ENCODE data around the gene ATP6V1C2. TPM values are rescaled to one million over a fixed set of nuclear protein-coding genes. Genes with fewer than 3 reads are reported as not detected.
"Not testable (repeated sequence)": the region's sequence is repeated elsewhere in the genome, so short reads cannot be mapped to it uniquely, and the experiment has no call there.

Gene ATP6V1C2
- polyA plus RNA-seq, 3 donors = 0.03 TPM; not detected in 2

DNA sequence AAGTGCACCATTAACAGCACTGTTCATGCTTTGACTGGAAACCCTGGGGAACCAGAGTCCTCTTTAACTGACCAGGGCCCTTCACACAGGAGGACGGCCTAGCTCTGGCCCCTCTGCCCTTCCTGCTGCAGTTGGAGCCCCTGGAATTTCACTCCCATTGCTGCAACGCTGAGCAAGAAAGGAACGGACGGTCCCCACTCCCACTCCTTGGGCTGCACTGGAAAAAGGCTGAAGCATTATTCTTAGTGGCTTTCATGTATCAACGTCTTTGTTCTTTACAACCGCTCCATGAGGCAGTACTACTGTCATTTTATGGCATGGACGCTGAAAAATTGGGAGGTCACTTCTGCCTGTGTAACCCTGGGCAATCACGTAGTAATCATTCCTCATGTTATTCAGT lies 81.2 kb downstream of the ATP6V1C2 start:
- H3K4me3 Mint-ChIP-seq = no peak overlapping the region
- no peaks in the 10 kb centered on the region for H3K27me3 Mint-ChIP-seq (ENCODE audit: low read depth in 3 of 3)
- Histone ChIP-seq H3K27me3 (ENCODE audit: control insufficient read depth in 2 of 2, insufficient read depth in 2 of 2, low read length in 2 of 2) (no peaks in the 10 kb centered on the region), H3K27ac (ENCODE audit: low read depth in 1 of 2, low read length in 2 of 2) (peak overlapping the region in 1 of 2 donors; percentile 59), H3K9me3 (replicated peaks in 1 of 2; ENCODE audit: control insufficient read depth in 1 of 2, insufficient read depth in 1 of 2, low read length in 2 of 2) (no peaks in the 10 kb centered on the region), H3K4me1 (ENCODE audit: control insufficient read depth in 1 of 2, insufficient read depth in 2 of 2, low read length in 2 of 2) (no peaks in the 10 kb centered on the region), H3K4me2 (replicated peaks; ENCODE audit: extremely low read depth, low read length, poor library complexity, severe bottlenecking) (no peak overlapping the region), H3K79me2 (ENCODE audit: insufficient read depth, low read length) (peaks cover 84% of the 10 kb centered on the region), H3K4me3 (replicated peaks in 1 of 3; ENCODE audit: low read depth in 2 of 3, low read length in 3 of 3) (no peak overlapping the region), H2AFZ (ENCODE audit: insufficient read depth, low read depth, low read length, poor library complexity, severe bottlenecking) (no peak overlapping the region), H3K9ac (ENCODE audit: insufficient read depth, low read length, poor library complexity, severe bottlenecking) (no peak overlapping the region), H4K20me1 (ENCODE audit: insufficient read depth, low read length) (peaks cover 81% of the 10 kb centered on the region), H3K36me3 (replicated peaks in 1 of 2; ENCODE audit: control insufficient read depth in 1 of 2, insufficient read depth in 2 of 2, low read length in 2 of 2) (peaks cover 18 to 53% of the 10 kb centered on the region in 2 donors)
- H3K4me1 Mint-ChIP-seq = peaks cover 6% of the 10 kb centered on the region
- H3K36me3 Mint-ChIP-seq = peaks cover 31 to 47% of the 10 kb centered on the region in 2 donors
- DNase-seq = no peak
- intact Hi-C loops (cut with micrococcal nuclease) = no loop called here
- TF ChIP-seq, protein P1, sequence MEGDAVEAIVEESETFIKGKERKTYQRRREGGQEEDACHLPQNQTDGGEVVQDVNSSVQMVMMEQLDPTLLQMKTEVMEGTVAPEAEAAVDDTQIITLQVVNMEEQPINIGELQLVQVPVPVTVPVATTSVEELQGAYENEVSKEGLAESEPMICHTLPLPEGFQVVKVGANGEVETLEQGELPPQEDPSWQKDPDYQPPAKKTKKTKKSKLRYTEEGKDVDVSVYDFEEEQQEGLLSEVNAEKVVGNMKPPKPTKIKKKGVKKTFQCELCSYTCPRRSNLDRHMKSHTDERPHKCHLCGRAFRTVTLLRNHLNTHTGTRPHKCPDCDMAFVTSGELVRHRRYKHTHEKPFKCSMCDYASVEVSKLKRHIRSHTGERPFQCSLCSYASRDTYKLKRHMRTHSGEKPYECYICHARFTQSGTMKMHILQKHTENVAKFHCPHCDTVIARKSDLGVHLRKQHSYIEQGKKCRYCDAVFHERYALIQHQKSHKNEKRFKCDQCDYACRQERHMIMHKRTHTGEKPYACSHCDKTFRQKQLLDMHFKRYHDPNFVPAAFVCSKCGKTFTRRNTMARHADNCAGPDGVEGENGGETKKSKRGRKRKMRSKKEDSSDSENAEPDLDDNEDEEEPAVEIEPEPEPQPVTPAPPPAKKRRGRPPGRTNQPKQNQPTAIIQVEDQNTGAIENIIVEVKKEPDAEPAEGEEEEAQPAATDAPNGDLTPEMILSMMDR (IDR thresholded peaks at IDR 0.05) = no peak
- no peaks in the 10 kb centered on the region for H3K9me3 Mint-ChIP-seq
- 95% methylated on average over 3 of the region's 8 CpGs for WGBS (ENCODE audit: insufficient coverage)
- H3K27ac Mint-ChIP-seq = peak overlapping the region in 1 of 7 donors; percentile 22

DNA sequence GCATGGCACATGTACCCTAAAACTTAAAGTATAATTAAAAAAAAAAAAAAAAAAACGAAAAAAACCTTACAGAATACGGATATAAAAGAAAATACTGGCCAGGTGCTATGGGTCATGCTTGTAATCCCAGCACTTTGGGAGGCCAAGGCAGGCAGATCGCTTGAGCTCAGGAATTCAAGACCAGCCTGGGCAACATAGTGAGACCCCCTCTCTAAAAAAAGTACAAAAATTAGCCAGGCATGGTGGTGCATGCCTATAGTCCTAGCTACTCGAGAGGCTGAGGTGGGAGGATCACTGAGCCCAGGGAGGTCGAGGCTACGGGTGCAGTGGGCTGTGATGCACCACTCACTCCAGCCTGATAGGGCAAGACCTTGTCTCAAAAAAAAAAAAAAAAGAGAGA lies 84.6 kb downstream of the ATP6V1C2 start:
- H3K4me3 Mint-ChIP-seq; H3K9me3 ChIP-seq (replicated peaks in 1 of 2; ENCODE audit: control insufficient read depth in 1 of 2, insufficient read depth in 1 of 2, low read length in 2 of 2); H3K9ac ChIP-seq (ENCODE audit: insufficient read depth, low read length, poor library complexity, severe bottlenecking); H3K27ac Mint-ChIP-seq; H3K4me3 ChIP-seq (replicated peaks in 1 of 3; ENCODE audit: low read depth in 2 of 3, low read length in 3 of 3); H3K27me3 ChIP-seq (ENCODE audit: control insufficient read depth in 2 of 2, insufficient read depth in 2 of 2, low read length in 2 of 2); H3K4me2 ChIP-seq (replicated peaks; ENCODE audit: extremely low read depth, low read length, poor library complexity, severe bottlenecking); H3K27me3 Mint-ChIP-seq (ENCODE audit: low read depth in 3 of 3); DNase-seq; H3K27ac ChIP-seq (ENCODE audit: low read depth in 1 of 2, low read length in 2 of 2); H2AFZ ChIP-seq (ENCODE audit: insufficient read depth, low read depth, low read length, poor library complexity, severe bottlenecking); intact Hi-C loops (cut with micrococcal nuclease); H3K9me3 Mint-ChIP-seq: not testable (repeated sequence)
- peaks cover 82% of the 10 kb centered on the region for H4K20me1 ChIP-seq (ENCODE audit: insufficient read depth, low read length)
- peaks cover 87% of the 10 kb centered on the region for H3K79me2 ChIP-seq (ENCODE audit: insufficient read depth, low read length)
- peaks cover 10 to 12% of the 10 kb centered on the region in 2 donors for H3K4me1 ChIP-seq (ENCODE audit: control insufficient read depth in 1 of 2, insufficient read depth in 2 of 2, low read length in 2 of 2)
- peaks cover 15 to 34% of the 10 kb centered on the region in 2 donors for H3K36me3 Mint-ChIP-seq
- WGBS (ENCODE audit: insufficient coverage) = 100% methylated on average over 3 of the region's 6 CpGs
- peaks cover 11 to 21% of the 10 kb centered on the region in 2 donors for H3K36me3 ChIP-seq (replicated peaks in 1 of 2; ENCODE audit: control insufficient read depth in 1 of 2, insufficient read depth in 2 of 2, low read length in 2 of 2)
- peaks cover 28% of the 10 kb centered on the region for H3K4me1 Mint-ChIP-seq

Data from CD14-positive monocyte (primary cell).